22Rv1 (cell line): ENCODE results near the gene TOB1.

ENCODE experiments used
- ZFX ChIP-seq: fragments of 450-650 bp; IDR thresholded peaks from 2 replicates; pipeline ENCODE4 v1.6.1; 2017; ENCODE audit warnings: antibody characterized with exemption, borderline replicate concordance
- TF ChIP-seq, protein P1 (sequence below): fragments of 450-650 bp; IDR thresholded peaks from 2 replicates; pipeline ENCODE4 v1.5.1; 2017; ENCODE audit warnings: mild to moderate bottlenecking

- TF ChIP-seq, protein P1, sequence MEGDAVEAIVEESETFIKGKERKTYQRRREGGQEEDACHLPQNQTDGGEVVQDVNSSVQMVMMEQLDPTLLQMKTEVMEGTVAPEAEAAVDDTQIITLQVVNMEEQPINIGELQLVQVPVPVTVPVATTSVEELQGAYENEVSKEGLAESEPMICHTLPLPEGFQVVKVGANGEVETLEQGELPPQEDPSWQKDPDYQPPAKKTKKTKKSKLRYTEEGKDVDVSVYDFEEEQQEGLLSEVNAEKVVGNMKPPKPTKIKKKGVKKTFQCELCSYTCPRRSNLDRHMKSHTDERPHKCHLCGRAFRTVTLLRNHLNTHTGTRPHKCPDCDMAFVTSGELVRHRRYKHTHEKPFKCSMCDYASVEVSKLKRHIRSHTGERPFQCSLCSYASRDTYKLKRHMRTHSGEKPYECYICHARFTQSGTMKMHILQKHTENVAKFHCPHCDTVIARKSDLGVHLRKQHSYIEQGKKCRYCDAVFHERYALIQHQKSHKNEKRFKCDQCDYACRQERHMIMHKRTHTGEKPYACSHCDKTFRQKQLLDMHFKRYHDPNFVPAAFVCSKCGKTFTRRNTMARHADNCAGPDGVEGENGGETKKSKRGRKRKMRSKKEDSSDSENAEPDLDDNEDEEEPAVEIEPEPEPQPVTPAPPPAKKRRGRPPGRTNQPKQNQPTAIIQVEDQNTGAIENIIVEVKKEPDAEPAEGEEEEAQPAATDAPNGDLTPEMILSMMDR = no peak
- TF ChIP-seq ZFX = no peak
Observed at GRCh38 chr17:50829332-50829731, 36.8 kb downstream of the TOB1 start.
